NCI-H524 treated with DMSO at 0.1 percent for 48 hours (cell line): Measurements from ENCODE around the gene C8G.

Experiments used
- DNase-seq: peaks from one replicate; lab custom pipeline; 2025; lab: John Stamatoyannopoulos, UW

The C8G gene

DNA sequence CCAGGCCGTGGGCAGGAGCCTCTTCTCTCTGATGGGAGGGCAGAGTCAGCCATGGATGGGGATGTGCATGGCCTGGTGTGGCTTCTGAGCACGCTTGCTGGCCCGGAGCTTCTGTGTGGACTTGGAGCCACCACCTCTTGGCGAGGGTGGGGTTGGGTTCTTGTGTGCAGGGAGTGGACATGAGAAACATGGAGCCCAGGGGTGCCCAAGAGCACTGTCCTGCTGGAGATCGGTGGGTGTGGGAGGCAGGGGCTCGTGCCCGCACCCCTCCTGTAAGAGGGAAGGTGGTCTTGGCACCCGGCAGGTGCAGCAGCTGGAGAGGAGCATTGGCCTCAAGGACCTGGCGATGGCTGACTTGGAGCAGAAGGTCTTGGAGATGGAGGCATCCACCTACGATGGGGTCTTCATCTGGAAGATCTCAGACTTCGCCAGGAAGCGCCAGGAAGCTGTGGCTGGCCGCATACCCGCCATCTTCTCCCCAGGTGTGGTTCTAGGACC, 24.3 kb upstream of the C8G start:
- no peak for DNase-seq

DNA sequence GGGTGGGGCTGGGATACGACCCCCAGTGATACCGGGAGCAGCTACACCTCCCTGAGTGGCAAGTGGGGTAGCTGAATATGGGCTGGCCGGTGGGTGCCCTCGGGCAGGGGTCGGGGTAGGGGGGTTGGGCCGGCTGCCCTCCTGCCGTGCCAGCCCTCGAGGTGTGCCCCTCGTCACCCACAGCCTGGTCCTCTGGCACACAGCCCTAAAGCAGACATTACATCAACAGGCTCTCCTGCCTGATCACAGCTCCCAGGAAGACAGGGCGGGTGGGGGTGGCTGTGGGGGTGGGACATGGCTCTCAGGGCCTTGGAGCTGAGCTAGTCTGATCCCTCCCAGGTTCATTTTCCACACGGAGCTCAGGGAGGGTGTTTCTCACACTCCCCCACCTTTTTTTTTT, 23.7 kb upstream of the C8G start:
- DNase-seq, result no peak

- DNase-seq, result no peak
Measured at GRCh38 chr9:136921718-136922117, 23.3 kb upstream of the C8G start.

GRCh38 chr9:136922540-136922939, 22.5 kb upstream of the C8G start:
- no peak for DNase-seq

DNA sequence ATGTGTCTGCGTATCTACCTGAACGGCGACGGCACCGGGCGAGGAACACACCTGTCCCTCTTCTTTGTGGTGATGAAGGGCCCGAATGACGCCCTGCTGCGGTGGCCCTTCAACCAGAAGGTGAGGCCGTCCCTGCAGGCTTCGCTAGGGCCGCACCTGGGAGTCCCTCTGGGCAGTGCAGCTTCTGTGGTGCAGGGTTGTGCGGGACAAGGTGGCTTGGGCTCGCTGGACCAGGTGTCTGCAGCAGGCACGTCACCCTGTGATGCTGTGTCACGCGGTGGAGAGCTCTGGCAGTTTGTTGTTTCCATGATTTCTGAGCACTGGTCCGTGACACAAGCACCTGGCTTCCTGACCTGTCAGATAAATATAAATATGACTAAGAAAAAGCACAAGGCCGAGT, 21.2 kb upstream of the C8G start:
- no peak for DNase-seq

GRCh38 chr9:136925414-136926153, 19.5 kb upstream of the C8G start:
- no peak for DNase-seq

DNA sequence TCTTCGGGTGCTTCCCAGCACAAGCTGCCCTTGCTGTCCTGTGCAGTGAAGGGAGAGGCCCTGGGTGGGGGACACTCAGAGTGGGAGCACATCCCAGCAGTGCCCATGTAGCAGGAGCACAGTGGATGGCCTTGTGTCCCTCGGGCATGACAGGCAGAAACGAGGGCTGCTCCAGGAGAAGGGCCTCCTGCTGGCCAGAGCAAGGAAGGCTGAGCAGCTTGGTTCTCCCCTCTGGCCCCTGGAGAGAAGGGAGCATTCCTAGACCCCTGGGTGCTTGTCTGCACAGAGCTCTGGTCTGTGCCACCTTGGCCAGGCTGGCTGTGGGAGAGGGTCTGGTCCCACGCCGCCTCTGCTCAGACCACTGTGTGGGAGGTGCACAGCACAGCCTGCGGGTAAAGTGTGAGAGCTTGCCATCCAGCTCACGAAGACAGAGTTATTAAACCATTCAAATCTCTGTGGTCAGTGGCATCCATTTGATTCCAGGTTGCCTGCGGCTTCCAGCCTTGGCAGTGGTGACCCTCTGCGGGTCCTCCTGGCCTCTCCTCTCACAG, 18.8 kb upstream of the C8G start:
- no peak for DNase-seq

DNA sequence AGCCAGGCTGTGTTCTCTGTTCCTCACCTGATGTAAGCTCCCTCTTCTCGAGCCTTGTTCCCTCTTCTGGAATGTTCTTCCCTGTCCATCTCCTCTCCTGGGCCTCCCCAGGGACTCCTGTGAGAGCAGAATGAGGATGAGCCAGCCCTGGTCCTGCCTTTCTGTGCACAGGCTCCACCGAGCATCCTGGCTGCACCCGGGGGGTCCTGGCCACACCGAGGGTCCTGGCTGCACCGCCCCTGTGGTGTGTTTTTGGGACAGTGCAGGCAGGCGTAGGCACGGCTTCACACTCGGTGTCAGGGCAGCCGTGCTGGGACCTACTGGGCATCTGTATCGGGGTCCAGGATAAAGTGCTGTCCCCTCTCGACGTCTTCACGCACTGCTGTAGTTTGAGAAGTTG, 18.3 kb upstream of the C8G start:
- DNase-seq, result no peak

- no peak for DNase-seq
Measured at GRCh38 chr9:136927343-136928271, 17.4 kb upstream of the C8G start.

DNA sequence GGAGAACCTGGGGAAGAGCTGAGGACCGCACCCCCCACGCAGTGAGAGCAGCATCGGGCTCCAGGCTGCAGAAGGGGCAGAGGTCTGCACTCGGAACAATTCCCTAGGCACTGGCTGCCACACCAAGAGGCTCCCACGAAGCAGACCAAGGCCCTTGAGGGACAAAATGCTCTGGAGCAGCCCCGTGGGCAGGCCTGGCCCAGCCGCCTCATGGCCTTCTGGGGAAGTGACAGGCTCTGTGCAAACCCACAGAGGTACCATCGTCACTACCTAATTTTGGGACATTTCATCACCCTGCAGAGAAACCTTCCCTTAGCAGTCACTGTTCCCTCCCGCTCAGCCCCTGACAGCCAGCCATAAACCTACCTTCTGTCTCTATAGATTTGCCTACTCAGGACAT, 16.5 kb upstream of the C8G start:
- no peak for DNase-seq

DNA sequence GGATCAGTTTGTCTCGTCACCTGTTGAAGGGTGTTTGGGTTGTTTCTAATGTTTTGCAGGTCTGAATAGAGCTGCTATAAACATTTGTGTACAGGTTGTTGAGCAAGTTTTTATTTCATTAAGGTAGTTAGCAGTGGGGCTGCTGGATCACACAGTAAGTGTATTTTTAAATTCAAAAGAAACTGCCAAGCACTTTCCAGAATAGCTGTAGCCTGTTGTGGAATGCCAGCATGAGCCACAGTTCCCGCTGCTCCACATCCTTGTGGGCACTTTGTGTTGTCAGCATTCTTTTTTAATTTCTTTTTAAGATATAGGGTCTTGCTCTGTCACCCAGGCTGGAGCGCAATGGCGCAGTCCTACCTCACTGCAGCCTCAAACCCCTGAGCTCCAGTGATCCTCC, 15.0 kb upstream of the C8G start:
- no peak for DNase-seq

- DNase-seq, result no peak
Measured at GRCh38 chr9:136931611-136932130, 13.4 kb upstream of the C8G start.

DNA sequence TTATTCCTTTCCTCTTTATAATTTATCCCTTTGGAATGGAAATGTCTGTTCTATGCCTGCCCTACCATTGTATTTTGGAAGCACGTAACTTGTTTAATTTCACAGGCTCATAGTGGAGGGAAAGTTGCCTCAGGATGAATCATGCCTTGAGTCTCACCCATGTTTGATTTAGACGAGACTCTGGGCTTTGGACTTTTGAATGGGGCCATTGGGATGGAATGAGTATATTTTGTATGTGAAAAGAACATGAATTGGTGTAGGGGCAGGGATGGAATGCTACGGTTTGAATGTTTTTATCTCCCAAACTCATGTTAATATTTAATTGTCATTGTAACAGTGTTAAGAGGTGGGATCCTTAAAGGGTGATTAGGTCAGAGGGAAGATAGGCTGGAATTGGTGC, 10.8 kb upstream of the C8G start:
- DNase-seq, result no peak

GRCh38 chr9:136935651-136936050, 9.4 kb upstream of the C8G start:
- no peak for DNase-seq

DNA sequence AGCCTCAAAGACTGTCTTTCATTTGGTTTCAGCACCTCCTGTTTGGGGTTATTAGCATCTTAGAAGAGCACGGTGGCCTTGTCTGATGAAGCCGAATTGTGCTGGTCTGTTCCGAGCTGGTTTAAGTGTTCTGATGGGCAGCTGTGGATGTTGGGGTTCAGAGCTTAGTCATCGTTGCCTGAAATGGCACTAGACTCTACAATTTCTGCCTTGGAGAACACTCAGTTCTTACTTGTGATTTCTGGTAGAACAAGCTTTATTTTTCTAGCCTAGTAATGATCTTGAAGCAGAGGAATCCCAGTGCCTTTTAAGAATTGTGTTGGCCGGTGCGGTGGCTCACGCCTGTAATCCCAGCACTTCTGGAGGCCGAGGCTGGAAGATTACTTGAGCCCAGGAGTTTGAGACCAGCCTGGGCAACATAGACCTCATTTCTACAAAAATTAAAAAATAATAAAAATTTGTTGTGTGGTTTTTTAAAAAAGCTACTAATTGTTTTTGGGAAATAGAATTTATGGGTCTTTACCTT, 8.3 kb upstream of the C8G start:
- no peak for DNase-seq

DNA sequence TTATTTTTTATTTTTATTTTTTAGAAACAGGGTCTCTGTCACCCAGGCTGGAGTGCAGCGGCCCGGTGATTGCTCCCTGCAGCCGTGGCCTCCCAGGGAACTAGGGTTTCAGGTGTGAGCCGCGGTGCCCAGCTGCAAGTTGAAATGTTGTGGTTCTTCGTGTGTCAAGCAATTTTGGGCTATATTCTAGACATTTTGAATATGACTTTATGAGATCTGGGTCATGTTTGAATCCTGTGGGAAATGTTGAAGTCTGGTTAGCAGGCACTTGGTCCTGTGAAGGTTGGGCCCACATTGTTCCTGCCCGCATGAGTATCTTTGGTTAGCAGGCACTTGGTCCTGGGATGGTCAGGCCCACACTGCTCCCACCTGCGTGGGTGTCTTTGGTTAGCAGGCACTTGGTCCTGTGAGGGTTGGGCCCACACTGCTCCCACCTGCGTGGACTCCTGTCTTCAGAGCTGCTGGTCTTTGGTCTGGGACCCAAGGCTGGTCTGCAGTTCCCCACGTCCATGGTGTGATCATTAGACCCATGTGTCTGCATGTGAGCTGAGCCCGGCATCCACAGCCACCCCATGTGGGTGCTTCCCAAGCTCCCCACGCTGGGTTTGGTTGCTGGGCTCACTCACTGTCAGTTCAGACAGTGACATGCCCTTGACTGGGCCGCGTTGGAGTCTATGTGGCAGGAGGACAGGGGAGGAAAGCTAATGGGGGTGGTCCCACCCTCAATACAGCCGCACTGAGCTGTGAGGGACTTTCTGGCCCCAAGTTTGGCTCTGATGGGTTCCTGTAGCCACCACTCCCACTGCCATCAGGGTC, 7.6 kb upstream of the C8G start:
- no peak for DNase-seq

- no peak for DNase-seq
Measured at GRCh38 chr9:136939431-136939995, 5.5 kb upstream of the C8G start.

DNA sequence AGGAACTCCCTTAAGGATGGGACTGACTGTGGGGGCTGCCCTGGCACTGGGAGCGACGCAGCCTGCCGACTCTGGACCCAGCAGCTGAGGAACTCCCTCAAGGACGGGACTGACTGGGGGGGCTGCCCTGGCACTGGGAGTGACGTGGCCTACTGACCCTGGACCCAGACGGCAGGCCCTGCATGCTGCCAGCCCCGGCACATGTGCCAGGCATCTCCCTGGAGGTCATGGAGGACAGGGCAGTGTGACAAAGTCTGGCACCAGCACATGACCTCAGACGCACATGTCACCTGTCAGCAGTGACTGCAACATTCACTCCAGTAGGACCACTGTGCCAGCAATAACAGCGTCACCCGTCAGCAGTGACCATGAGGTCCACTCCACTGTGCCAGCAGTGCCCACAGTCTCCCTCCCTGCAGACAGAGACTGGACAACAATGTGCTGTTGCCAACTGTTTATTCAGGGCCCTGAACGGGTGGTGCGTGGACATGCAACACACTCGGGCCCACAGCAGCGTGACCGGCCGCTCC, 5.0 kb upstream of the C8G start:
- no peak for DNase-seq

GRCh38 chr9:136940526-136941230, 4.4 kb upstream of the C8G start:
- no peak for DNase-seq
